SK-N-SH (cell line): ENCODE results near the gene PARP9. TPM values are rescaled to one million over a fixed set of nuclear protein-coding genes. Genes with fewer than 3 reads are reported as not detected.

Source experiments
- CTCF ChIA-PET: fragments of 300-600, 350-600 bp; formaldehyde crosslinking; extraction: SDS; loops from one replicate; lab custom pipeline; 2021; lab: Yijun Ruan, JAX
- POLR2A ChIA-PET: fragments of 350-600 bp; sonication (Branson Sonifier 250); formaldehyde crosslinking; extraction: SDS; loops from one replicate; lab custom pipeline; 2020; ENCODE audit warnings: antibody characterized with exemption, inconsistent platforms; lab: Yijun Ruan, JAX
- DNase-seq: peaks from one replicate; pipeline ENCODE4 v3.0.0; 2012
- H2AFZ ChIP-seq: fragments of 200-600 bp; sonication (generic); 2 replicates; pipeline ENCODE4 v1.8.1; 2016; ENCODE audit warnings: antibody characterized with exemption, mild to moderate bottlenecking, low read depth
- H3F3A ChIP-seq: fragments of 200-600 bp; sonication (generic); replicated peaks from 2 replicates; pipeline ENCODE3; 2016; ENCODE audit warnings: antibody characterized with exemption, mild to moderate bottlenecking; ENCODE audit not compliant: insufficient read depth
- H3K27ac ChIP-seq, 2 experiments: fragments of 200-500 bp in 1 of 2; fragments of 200-600 bp in 1 of 2; sonication (Bioruptor generic) in 1 of 2; sonication (generic), shearing (Covaris generic) in 1 of 2; 2 replicates each; pipeline versions ENCODE4 v1.5.1 to v1.6.1; 2014 to 2016; ENCODE audit warnings: low read depth in 2 of 2, inconsistent platforms in 1 of 2, low read length in 1 of 2, mild to moderate bottlenecking in 1 of 2, mixed read lengths in 1 of 2
- H3K27me3 ChIP-seq: fragments of 200-600 bp; sonication (generic), shearing (Covaris generic); 2 replicates; pipeline ENCODE4 v1.6.1; 2016; ENCODE audit warnings: mixed run types; ENCODE audit not compliant: insufficient read depth
- H3K36me3 ChIP-seq, 2 experiments: fragments of 200-500 bp in 1 of 2; fragments of 200-600 bp in 1 of 2; sonication (Bioruptor generic) in 1 of 2; sonication (generic) in 1 of 2; replicated peaks in 1 of 2; 2 replicates each; pipeline versions ENCODE3 to v1.5.1; 2014 to 2016; ENCODE audit warnings: low read length in 1 of 2, mild to moderate bottlenecking in 1 of 2; ENCODE audit not compliant: insufficient read depth in 2 of 2, control insufficient read depth in 1 of 2
- H3K4me1 ChIP-seq, 2 experiments: fragments of 200-500 bp in 1 of 2; fragments of 200-600 bp in 1 of 2; sonication (Bioruptor generic) in 1 of 2; sonication (generic), shearing (Covaris generic) in 1 of 2; 2 replicates each; pipeline versions ENCODE4 v1.5.1 to v1.6.1; 2014 to 2016; ENCODE audit warnings: low read depth in 1 of 2, low read length in 1 of 2, mixed run types in 1 of 2; ENCODE audit not compliant: insufficient read depth in 2 of 2, control insufficient read depth in 1 of 2
- H3K4me2 ChIP-seq: fragments of 200-600 bp; sonication (generic), shearing (Covaris generic); 2 replicates; pipeline ENCODE4 v1.6.1; 2017; ENCODE audit warnings: mixed run types
- H3K4me3 ChIP-seq, 2 experiments: fragments of 200-500 bp in 1 of 2; fragments of 200-600 bp in 1 of 2; sonication (Bioruptor generic) in 1 of 2; sonication (generic), shearing (Covaris generic) in 1 of 2; 2 replicates each; pipeline versions ENCODE4 v1.5.1 to v1.8.1; 2014 to 2016; ENCODE audit warnings: low read depth in 2 of 2, inconsistent platforms in 1 of 2, low read length in 1 of 2, mild to moderate bottlenecking in 1 of 2, mixed read lengths in 1 of 2, moderate library complexity in 1 of 2
- H3K79me2 ChIP-seq: fragments of 200-600 bp; sonication (generic); 2 replicates; pipeline ENCODE4 v1.8.1; 2017; ENCODE audit warnings: mild to moderate bottlenecking; ENCODE audit not compliant: insufficient read depth
- H3K9ac ChIP-seq: fragments of 200-600 bp; sonication (generic); 2 replicates; pipeline ENCODE4 v1.6.1; 2017; ENCODE audit warnings: mixed run types
- H3K9me2 ChIP-seq: fragments of 200-600 bp; sonication (generic); 2 replicates; pipeline ENCODE4 v1.6.1; 2017; ENCODE audit warnings: mixed run types
- H3K9me3 ChIP-seq: fragments of 200-600 bp; sonication (generic); 2 replicates; pipeline ENCODE4 v1.6.1; 2017; ENCODE audit warnings: mixed run types, mild to moderate bottlenecking, moderate library complexity
- H4K20me1 ChIP-seq: fragments of 200-600 bp; sonication (generic); 2 replicates; pipeline ENCODE4 v1.6.1; 2017; ENCODE audit warnings: mild to moderate bottlenecking, mixed run types; ENCODE audit not compliant: insufficient read depth
- ELF1 ChIP-seq: IDR thresholded peaks from 2 replicates; pipeline ENCODE4 v1.4.0; 2012
- EP300 ChIP-seq, 2 experiments: IDR thresholded peaks; 2 replicates each; pipeline versions ENCODE4 v1.4.0 to v1.6.1; 2012; ENCODE audit warnings: borderline replicate concordance in 1 of 2, low read depth in 1 of 2, low read length in 1 of 2
- EZH2phosphoT487 ChIP-seq: fragments of 200-600 bp; sonication (generic); IDR thresholded peaks from 2 replicates; pipeline ENCODE4 v1.6.1; 2017; ENCODE audit warnings: low read depth, mixed run types, mild to moderate bottlenecking, antibody characterized with exemption, moderate library complexity, borderline replicate concordance
- FOXM1 ChIP-seq: IDR thresholded peaks from 2 replicates; pipeline ENCODE4 v1.4.0; 2012; ENCODE audit warnings: low read depth, mild to moderate bottlenecking
- MXI1 ChIP-seq: IDR thresholded peaks from 2 replicates; pipeline ENCODE4 v1.6.1; 2012; ENCODE audit warnings: mild to moderate bottlenecking, low read depth, low read length, improper control_type of control experiment
- NFIC ChIP-seq: IDR thresholded peaks from 2 replicates; pipeline ENCODE4 v1.4.0; 2012; ENCODE audit warnings: borderline replicate concordance
- NRF1 ChIP-seq: IDR thresholded peaks from 2 replicates; pipeline ENCODE4 v1.6.1; 2012; ENCODE audit warnings: low read depth, mild to moderate bottlenecking, low read length
- POLR2AphosphoS5 ChIP-seq: IDR thresholded peaks from 2 replicates; pipeline ENCODE4 v1.6.1; 2012; ENCODE audit warnings: low read depth, low read length
- RAD21 ChIP-seq: IDR thresholded peaks from 2 replicates; pipeline ENCODE4 v1.6.1; 2012; ENCODE audit warnings: mild to moderate bottlenecking, low read length
- RCOR1 ChIP-seq: fragments of 150-350 bp; IDR thresholded peaks from 2 replicates; pipeline ENCODE4 v1.6.1; 2017; ENCODE audit warnings: antibody characterized with exemption, low read length
- SIN3A ChIP-seq: IDR thresholded peaks from 2 replicates; pipeline ENCODE4 v1.6.1; 2012; ENCODE audit warnings: low read depth, mild to moderate bottlenecking, low read length, moderate library complexity, borderline replicate concordance
- WGBS: methylation state at CpG from one replicate; pipeline ENCODE4 v1.1.6; 2017; ENCODE audit warnings: low lambda C conversion rate; 5-methylcytosine and 5-hydroxymethylcytosine counted together
- polyA plus RNA-seq, 3 experiments: library from polyadenylated mRNA; depleted of rRNA; stranded (reverse); fragments of >200 nt; gene quantifications; 2 replicates each; pipeline ENCODE4 v1.2.3, GENCODE V29; 2012
- TF ChIP-seq, protein P1 (sequence below): IDR thresholded peaks from 2 replicates; pipeline ENCODE4 v1.4.0; 2012; ENCODE audit warnings: low read depth, borderline replicate concordance
- TF ChIP-seq, protein P2 (sequence below): IDR thresholded peaks from 2 replicates; pipeline ENCODE4 v1.4.0; 2012; ENCODE audit warnings: low read depth

Gene PARP9
- polyA plus RNA-seq, 1 of the 3 experiments (the other 2 are of a cell fraction), result 13.5 TPM

DNA sequence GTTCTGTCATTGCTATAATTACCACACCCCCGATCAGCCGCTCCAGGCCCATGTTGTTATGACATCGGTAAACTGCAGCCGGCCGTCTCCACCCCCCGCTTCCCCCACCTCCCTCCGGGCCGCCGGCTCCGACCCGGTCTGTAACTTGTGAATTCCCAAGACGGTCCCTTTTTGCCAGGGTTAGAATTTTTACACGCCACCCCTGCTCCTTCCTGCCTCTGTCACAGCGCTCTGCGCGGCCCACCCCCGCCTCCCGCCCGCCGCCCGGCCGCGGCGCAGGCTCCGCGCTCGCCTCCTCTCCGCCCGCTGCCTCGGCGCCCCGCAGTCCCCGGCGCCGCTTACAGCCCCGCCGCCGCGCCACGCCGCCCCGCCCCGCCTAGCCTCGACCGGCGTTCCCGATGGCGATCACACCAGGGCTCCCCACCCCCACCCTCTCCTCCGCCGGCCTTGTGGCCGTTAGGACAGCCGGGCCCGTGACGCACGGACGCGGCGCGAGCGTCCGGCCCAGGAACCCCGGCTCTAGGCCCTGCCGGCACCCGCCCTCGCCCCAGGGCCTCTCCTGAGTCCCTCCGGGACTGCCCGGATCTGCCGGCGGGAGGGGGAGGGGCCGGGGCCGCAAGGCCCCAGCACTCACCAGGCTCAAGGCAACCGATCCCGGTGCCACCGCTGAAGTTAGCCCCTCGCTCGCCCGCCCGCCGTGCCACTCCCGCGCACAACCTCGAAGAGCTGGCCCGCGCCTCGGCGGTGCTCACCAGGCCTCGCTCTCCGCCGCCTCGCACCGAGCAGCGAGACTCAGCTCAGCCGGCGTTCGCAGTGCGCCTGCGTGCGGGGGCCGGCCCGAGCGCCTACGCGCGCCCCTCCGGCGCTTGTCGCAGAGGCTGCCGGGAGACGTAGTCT lies 49.7 kb downstream of the PARP9 start, which contains the start of gene KPNA1 (continued):
- TF ChIP-seq POLR2AphosphoS5 (peak; percentile 88), SIN3A (no peak; the same call in 1 of the 2 replicates), RAD21 (no peak), FOXM1 (no peak), RCOR1 (no peak), EZH2phosphoT487 (no peak), MXI1 (peak; percentile 61), NRF1 (peak; percentile 92), ELF1 (no peak), EP300 (IDR thresholded peaks at IDR 0.05; ENCODE audit: borderline replicate concordance in 1 of 2, low read depth in 1 of 2, low read length in 1 of 2) (no peak)
- TF ChIP-seq, protein P1, sequence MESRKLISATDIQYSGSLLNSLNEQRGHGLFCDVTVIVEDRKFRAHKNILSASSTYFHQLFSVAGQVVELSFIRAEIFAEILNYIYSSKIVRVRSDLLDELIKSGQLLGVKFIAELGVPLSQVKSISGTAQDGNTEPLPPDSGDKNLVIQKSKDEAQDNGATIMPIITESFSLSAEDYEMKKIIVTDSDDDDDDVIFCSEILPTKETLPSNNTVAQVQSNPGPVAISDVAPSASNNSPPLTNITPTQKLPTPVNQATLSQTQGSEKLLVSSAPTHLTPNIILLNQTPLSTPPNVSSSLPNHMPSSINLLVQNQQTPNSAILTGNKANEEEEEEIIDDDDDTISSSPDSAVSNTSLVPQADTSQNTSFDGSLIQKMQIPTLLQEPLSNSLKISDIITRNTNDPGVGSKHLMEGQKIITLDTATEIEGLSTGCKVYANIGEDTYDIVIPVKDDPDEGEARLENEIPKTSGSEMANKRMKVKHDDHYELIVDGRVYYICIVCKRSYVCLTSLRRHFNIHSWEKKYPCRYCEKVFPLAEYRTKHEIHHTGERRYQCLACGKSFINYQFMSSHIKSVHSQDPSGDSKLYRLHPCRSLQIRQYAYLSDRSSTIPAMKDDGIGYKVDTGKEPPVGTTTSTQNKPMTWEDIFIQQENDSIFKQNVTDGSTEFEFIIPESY, result no peak

DNA sequence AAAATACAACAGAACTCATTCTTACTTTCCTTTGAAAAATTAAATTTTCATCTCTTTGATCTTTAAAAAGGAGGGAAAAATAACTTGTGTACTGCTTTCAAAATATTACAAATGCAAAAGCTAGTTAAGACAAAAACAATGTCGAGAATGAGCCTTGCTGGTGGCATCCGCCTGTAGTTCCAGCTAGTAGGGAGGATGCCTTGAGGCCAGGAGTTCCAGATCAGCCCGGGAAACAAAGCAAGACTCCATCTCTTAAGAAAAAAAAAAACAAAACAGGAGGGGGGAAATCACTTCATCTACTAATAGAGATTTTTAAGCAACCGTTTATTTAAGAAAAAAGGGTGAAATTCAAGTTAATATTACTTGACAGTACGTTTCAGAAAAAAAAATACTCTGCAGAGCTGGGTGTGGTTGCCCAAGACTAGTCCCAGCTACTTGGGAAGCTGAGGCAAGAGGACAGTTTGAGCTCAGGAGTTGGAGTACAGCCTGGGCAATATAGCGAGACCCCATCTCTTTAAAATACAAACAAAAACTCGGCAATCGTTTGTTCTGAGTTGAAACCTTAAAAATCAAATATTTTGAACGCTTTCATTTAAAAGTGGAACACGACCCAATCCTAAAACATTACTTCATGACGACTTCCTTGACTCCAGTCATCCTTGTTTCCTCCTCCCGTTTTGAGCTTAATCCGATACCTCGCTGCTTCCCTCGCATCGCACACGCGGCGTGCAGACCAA lies 50.5 kb downstream of the PARP9 start:
- H3K9me2 ChIP-seq, result no peaks in the 10 kb centered on the region
- H4K20me1 ChIP-seq, result peaks cover 55% of the 10 kb centered on the region
- peaks cover 4% of the 10 kb centered on the region for H3F3A ChIP-seq
- H3K9me3 ChIP-seq, result no peaks in the 10 kb centered on the region
- WGBS, result 12% methylated on average over 19 of the region's 19 CpGs
- H3K27ac ChIP-seq, result peak overlapping the region; percentile 87 to 94
- H3K9ac ChIP-seq, result peak overlapping the region; percentile 88; the same call in 1 of the 2 replicates
- no peak overlapping the region for H2AFZ ChIP-seq
- peak overlapping the region; percentile 78 for H3K4me2 ChIP-seq
- H3K4me3 ChIP-seq, result peak overlapping the region; percentile 80 to 86
- H3K4me1 ChIP-seq, result peaks cover 0 to 21% of the 10 kb centered on the region in 2 experiments; a peak in 3 of 4 replicates
- POLR2A ChIA-PET, result no interaction called here
- peaks cover 3 to 5% of the 10 kb centered on the region in 2 experiments for H3K36me3 ChIP-seq
- H3K27me3 ChIP-seq, result no peaks in the 10 kb centered on the region
- CTCF ChIA-PET, result interaction anchor here (0.9 kb wide), 1 partner anchor 130 kb away, joined by 3 read pairs; the partner anchor contains the start of gene FAM162A
- no peak for DNase-seq
- TF ChIP-seq SIN3A (peak; percentile 95; the same call in 1 of the 2 replicates), MXI1 (peak; percentile 99; the same call in 1 of the 2 replicates), NFIC (no peak)
- TF ChIP-seq, protein P2, sequence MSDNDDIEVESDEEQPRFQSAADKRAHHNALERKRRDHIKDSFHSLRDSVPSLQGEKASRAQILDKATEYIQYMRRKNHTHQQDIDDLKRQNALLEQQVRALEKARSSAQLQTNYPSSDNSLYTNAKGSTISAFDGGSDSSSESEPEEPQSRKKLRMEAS, result peak; percentile 89; the same call in 1 of the 2 replicates
- TF ChIP-seq, all 33 proteins: peak for 3
- peaks cover 56% of the 10 kb centered on the region for H3K79me2 ChIP-seq
